HCT116 (cell line): Measurements from ENCODE around the gene TRAF3. TPM values are rescaled to one million over a fixed set of nuclear protein-coding genes. Genes with fewer than 3 reads are reported as not detected.
"Not testable (repeated sequence)": the region's sequence is repeated elsewhere in the genome, so short reads cannot be mapped to it uniquely, and the experiment has no call there.

ENCODE experiments used
- ATAC-seq: fragments of 200-7000 bp; cut with Tn5 transposase; 2 replicates; pipeline ENCODE4 v1.9.1; 2020; ENCODE audit warnings: mild to moderate bottlenecking, moderate library complexity
- BruUV-seq: library from RNA; stranded (reverse); fragments of 400-500 nt; replicated peaks from 2 replicates; lab custom pipeline; 2021; lab: Mats Ljungman, UMichigan
- CTCF ChIA-PET: fragments of 300-600 bp; sonication (Branson Sonifier 250); formaldehyde crosslinking; loops from one replicate; lab custom pipeline; 2021; ENCODE audit warnings: antibody characterized with exemption; lab: Charles Lee
- POLR2A ChIA-PET: fragments of 300-600, 350-600 bp; sonication (Branson Sonifier 250); formaldehyde crosslinking; loops from one replicate; lab custom pipeline; 2021; ENCODE audit warnings: antibody characterized with exemption; lab: Charles Lee
- RAD21 ChIA-PET, 2 experiments: fragments of 300-600 bp; sonication (Branson Sonifier 250); formaldehyde crosslinking; loops; one replicate each; lab custom pipeline; 2023; ENCODE audit warnings: low total read pairs in 2 of 2; ENCODE audit not compliant: uncharacterized antibody in 2 of 2, unreplicated experiment in 2 of 2, low non-redundant PET in 1 of 2; lab: Charles Lee
- DNase-seq: peaks from one replicate; pipeline ENCODE4 v3.0.0-alpha.2; 2010; ENCODE audit warnings: low read depth, low spot score
- H2AFZ ChIP-seq: fragments of 200-600 bp; shearing (Covaris generic), sonication (generic); 2 replicates; pipeline ENCODE4 v1.6.1; 2017; ENCODE audit warnings: low read depth, mixed run types, mixed read lengths, antibody characterized with exemption, low read length; ENCODE audit not compliant: poor library complexity, severe bottlenecking
- H3K27ac ChIP-seq: 2 replicates; pipeline ENCODE4 v1.5.1; 2012; ENCODE audit warnings: low read depth, low read length
- H3K27me3 ChIP-seq: fragments of 200-600 bp; sonication (generic); 2 replicates; pipeline ENCODE4 v1.6.1; 2016; ENCODE audit warnings: mixed run types, low read length, mixed read lengths; ENCODE audit not compliant: insufficient read depth
- H3K36me3 ChIP-seq, 2 experiments: fragments of 200-500 bp in 1 of 2; fragments of 200-600 bp in 1 of 2; sonication (Bioruptor generic) in 1 of 2; sonication (generic) in 1 of 2; 2 replicates each; pipeline versions ENCODE4 v1.5.1 to v1.6.1; 2014 to 2016; ENCODE audit warnings: low read length in 2 of 2, inconsistent platforms in 1 of 2, mixed read lengths in 1 of 2, mixed run types in 1 of 2; ENCODE audit not compliant: insufficient read depth in 2 of 2, control insufficient read depth in 1 of 2
- H3K4me1 ChIP-seq, 2 experiments: fragments of 200-600 bp in 1 of 2; sonication (generic) in 1 of 2; 2 replicates each; pipeline versions ENCODE4 v1.5.1 to v1.6.1; 2012 to 2017; ENCODE audit warnings: low read length in 2 of 2, inconsistent platforms in 1 of 2, mild to moderate bottlenecking in 1 of 2, mixed read lengths in 1 of 2, mixed run types in 1 of 2, moderate library complexity in 1 of 2; ENCODE audit not compliant: insufficient read depth in 2 of 2, control insufficient read depth in 1 of 2
- H3K4me2 ChIP-seq: fragments of 200-600 bp; sonication (generic); 2 replicates; pipeline ENCODE4 v1.6.1; 2017; ENCODE audit warnings: mixed run types, low read length, mixed read lengths
- H3K4me3 ChIP-seq, 2 experiments: fragments of 200-600 bp in 1 of 2; sonication (generic) in 1 of 2; replicated peaks in 1 of 2; 2 replicates each; pipeline ENCODE4 v1.5.1; 2011 to 2016; ENCODE audit warnings: low read length in 2 of 2, control low read depth in 1 of 2, low read depth in 1 of 2, mild to moderate bottlenecking in 1 of 2, mixed read lengths in 1 of 2, mixed run types in 1 of 2
- H3K79me2 ChIP-seq: fragments of 200-600 bp; sonication (generic); 2 replicates; pipeline ENCODE4 v1.6.1; 2017; ENCODE audit warnings: mild to moderate bottlenecking, mixed run types, low read length, moderate library complexity, mixed read lengths; ENCODE audit not compliant: insufficient read depth
- H3K9ac ChIP-seq: fragments of 200-600 bp; sonication (generic); 2 replicates; pipeline ENCODE4 v1.6.1; 2016; ENCODE audit warnings: low read length, mixed read lengths
- H3K9me2 ChIP-seq: fragments of 200-600 bp; sonication (generic), shearing (Covaris generic); 2 replicates; pipeline ENCODE4 v1.6.1; 2017; ENCODE audit warnings: mixed run types, mild to moderate bottlenecking, moderate library complexity; ENCODE audit not compliant: insufficient read depth
- H3K9me3 ChIP-seq, 2 experiments: fragments of 200-500 bp in 1 of 2; fragments of 200-600 bp in 1 of 2; sonication (Bioruptor generic) in 1 of 2; sonication (generic) in 1 of 2; 2 replicates each; pipeline ENCODE4 v1.6.1; 2014 to 2017; ENCODE audit warnings: low read length in 2 of 2, mixed read lengths in 2 of 2, inconsistent platforms in 1 of 2, low read depth in 1 of 2, mild to moderate bottlenecking in 1 of 2, mixed run types in 1 of 2, moderate library complexity in 1 of 2; ENCODE audit not compliant: control insufficient read depth in 1 of 2, insufficient read depth in 1 of 2
- H4K20me1 ChIP-seq: fragments of 200-600 bp; sonication (generic), shearing (Covaris generic); 2 replicates; pipeline ENCODE4 v1.6.1; 2017; ENCODE audit warnings: mixed run types, mild to moderate bottlenecking, moderate library complexity; ENCODE audit not compliant: insufficient read depth
- CBX3 ChIP-seq: IDR thresholded peaks from 2 replicates; pipeline ENCODE4 v1.6.1; 2012; ENCODE audit warnings: low read depth
- CEBPB ChIP-seq: IDR thresholded peaks from 2 replicates; pipeline ENCODE4 v1.6.1; 2012; ENCODE audit warnings: low read depth
- EZH2 ChIP-seq: fragments of 200-600 bp; sonication (generic); IDR thresholded peaks from 2 replicates; pipeline ENCODE4 v1.6.1; 2017; ENCODE audit warnings: antibody characterized with exemption, mixed run types
- FOSL1 ChIP-seq: IDR thresholded peaks from 2 replicates; pipeline ENCODE4 v1.6.1; 2012; ENCODE audit warnings: low read depth
- intact Hi-C: fragments of 100-400 bp; cut with micrococcal nuclease; formaldehyde crosslinking; loops from 2 replicates; pipeline ENCODE4 v1.10.0; 2022
- total RNA-seq: library from RNA; stranded (reverse); gene quantifications from one replicate; pipeline ENCODE4 v1.2.1, GENCODE V29; 2021; ENCODE audit not compliant: unreplicated experiment
- TF ChIP-seq, protein P1 (sequence below): IDR thresholded peaks from 2 replicates; pipeline ENCODE4 v1.6.1; 2012
- TF ChIP-seq, protein P2 (sequence below): IDR thresholded peaks from 2 replicates; pipeline ENCODE4 v1.6.1; 2012
- TF ChIP-seq, protein P3 (sequence below): IDR thresholded peaks from 2 replicates; pipeline ENCODE4 v1.6.1; 2011; ENCODE audit warnings: mild to moderate bottlenecking, low read length, moderate library complexity; ENCODE audit not compliant: insufficient replicate concordance; ENCODE audit errors: extremely low read depth
- TF ChIP-seq, protein P4 (sequence below), 3 experiments: fragments of 200-600 bp in 1 of 3; sonication (generic) in 1 of 3; IDR thresholded peaks in 2 of 3; conservative IDR thresholded peaks in 1 of 3; 2 replicates each; pipeline ENCODE4 v1.5.1; 2012 to 2017; ENCODE audit warnings: low read depth in 2 of 3, low read length in 2 of 3, antibody characterized with exemption in 1 of 3, borderline replicate concordance in 1 of 3, control low read depth in 1 of 3, mild to moderate bottlenecking in 1 of 3, mixed read lengths in 1 of 3, mixed run types in 1 of 3, moderate library complexity in 1 of 3; ENCODE audit not compliant: insufficient read depth in 1 of 3

Gene TRAF3
- total RNA-seq, 1 experiment from 2014 or later, result 32.1 TPM

DNA sequence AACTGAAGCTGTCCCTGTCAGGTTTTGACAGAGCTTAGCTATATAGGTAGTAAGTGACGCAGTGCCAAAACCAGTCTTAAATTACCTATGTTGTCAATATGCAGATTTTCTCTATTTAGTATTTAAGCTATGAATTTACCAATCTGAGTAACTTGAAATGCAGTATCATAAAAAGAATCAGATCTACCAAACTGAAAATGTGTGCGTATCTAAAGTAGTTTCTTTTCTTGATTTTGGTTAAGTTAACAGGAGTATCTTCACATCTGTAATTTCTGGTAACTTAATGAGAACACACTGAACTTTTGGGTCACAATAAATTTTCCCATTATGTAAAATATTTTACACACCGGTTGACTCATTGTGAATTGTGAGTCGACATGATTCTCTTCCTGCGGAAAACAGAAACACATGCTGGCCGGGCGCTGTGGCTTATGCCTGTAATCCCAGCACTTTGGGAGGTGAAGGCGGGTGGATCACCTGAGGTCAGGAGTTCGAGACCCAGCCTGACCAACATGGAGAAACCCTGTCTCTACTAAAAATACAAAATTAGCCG lies 45.1 kb downstream of the TRAF3 start:
- Histone ChIP-seq H3K4me1 (peaks cover 0 to 22% of the 10 kb centered on the region in 2 experiments; a peak in 2 of 4 replicates), H3K9me2 (no peaks in the 10 kb centered on the region), H3K79me2 (peaks cover 91% of the 10 kb centered on the region), H3K27ac (no peak overlapping the region), H3K27me3 (no peaks in the 10 kb centered on the region), H4K20me1 (peaks cover 13% of the 10 kb centered on the region), H3K9ac (no peak overlapping the region), H3K9me3 (no peaks in the 10 kb centered on the region), H3K36me3 (no peaks in the 10 kb centered on the region), H3K4me3 (no peak overlapping the region), H2AFZ (no peak overlapping the region), H3K4me2 (no peak overlapping the region)
- BruUV-seq, result no TSS peak
- no peak for TF ChIP-seq EZH2
- ATAC-seq, result no peak
- RAD21 ChIA-PET, result no interaction called here
- no peak for DNase-seq
- CTCF ChIA-PET, result no interaction called here
- intact Hi-C loops, result no loop called here
- POLR2A ChIA-PET, result interaction anchor here (0.6 kb wide), 1 partner anchor 513 kb away, joined by 3 read pairs; no protein-coding TSS in a partner anchor

DNA sequence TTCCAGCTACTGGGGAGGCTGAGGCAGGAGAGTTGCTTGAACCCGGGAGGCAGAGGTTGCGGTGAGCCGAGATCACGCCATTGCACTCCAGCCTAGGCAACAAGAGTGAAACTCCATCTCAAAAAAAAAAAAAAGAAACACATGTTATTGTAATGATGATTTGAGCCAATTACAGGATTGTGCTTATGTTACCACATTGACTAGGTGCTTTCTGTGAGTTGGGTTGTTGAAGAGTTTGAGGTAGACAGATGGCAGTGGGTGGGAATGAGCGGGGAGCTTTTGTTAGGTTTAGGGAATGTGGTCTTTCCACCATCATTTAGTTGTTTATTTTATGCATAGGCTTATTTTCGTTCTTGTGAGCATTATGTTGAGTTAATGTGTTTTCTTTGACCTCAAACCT lies 45.6 kb downstream of the TRAF3 start:
- H3K4me2 ChIP-seq, H3K4me3 ChIP-seq, H3K27me3 ChIP-seq, CTCF ChIA-PET, POLR2A ChIA-PET, H3K9ac ChIP-seq, H3K9me3 ChIP-seq, intact Hi-C loops, H2AFZ ChIP-seq, H3K36me3 ChIP-seq, H3K27ac ChIP-seq, BruUV-seq, H3K9me2 ChIP-seq, ATAC-seq, RAD21 ChIA-PET, DNase-seq: not testable (repeated sequence)
- H4K20me1 ChIP-seq, result peaks cover 13% of the 10 kb centered on the region
- H3K79me2 ChIP-seq, result peaks cover 91% of the 10 kb centered on the region
- H3K4me1 ChIP-seq, result peaks cover 0 to 22% of the 10 kb centered on the region in 2 experiments; a peak in 2 of 4 replicates

DNA sequence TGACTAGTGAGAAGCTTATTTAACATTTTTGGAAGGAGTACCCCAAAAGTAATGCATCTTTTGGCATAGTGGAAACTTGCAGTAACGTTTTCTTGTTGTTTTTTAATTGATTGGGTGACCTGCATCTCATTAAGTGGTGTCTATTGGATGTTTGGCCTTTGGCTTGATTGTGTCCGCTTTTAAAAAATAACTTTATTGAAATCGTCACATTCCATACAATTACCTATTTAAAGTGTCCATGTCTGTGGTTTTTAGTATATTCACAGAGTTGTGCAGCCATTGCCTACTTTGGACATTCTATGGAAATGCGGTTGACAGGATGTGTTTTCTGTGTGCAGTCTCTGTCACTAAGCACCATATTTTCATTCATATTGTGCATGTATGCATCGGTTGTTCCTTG lies 46.3 kb downstream of the TRAF3 start:
- peaks cover 0 to 22% of the 10 kb centered on the region in 2 experiments; a peak in 2 of 4 replicates for H3K4me1 ChIP-seq
- CTCF ChIA-PET, result no interaction called here
- RAD21 ChIA-PET, result no interaction called here
- H4K20me1 ChIP-seq, result peaks cover 13% of the 10 kb centered on the region
- POLR2A ChIA-PET, result no interaction called here
- no peaks in the 10 kb centered on the region for H3K9me2 ChIP-seq
- ATAC-seq, result no peak
- no peak overlapping the region for H3K4me3 ChIP-seq
- no peak overlapping the region for H3K9ac ChIP-seq
- DNase-seq, result no peak
- no peak overlapping the region for H3K4me2 ChIP-seq
- intact Hi-C loops, result no loop called here
- no peak overlapping the region for H2AFZ ChIP-seq
- BruUV-seq, result no TSS peak
- peaks cover 91% of the 10 kb centered on the region for H3K79me2 ChIP-seq
- no peaks in the 10 kb centered on the region for H3K27me3 ChIP-seq
- H3K36me3 ChIP-seq, result no peaks in the 10 kb centered on the region
- no peak overlapping the region for H3K27ac ChIP-seq
- no peaks in the 10 kb centered on the region for H3K9me3 ChIP-seq
- TF ChIP-seq, protein P1, sequence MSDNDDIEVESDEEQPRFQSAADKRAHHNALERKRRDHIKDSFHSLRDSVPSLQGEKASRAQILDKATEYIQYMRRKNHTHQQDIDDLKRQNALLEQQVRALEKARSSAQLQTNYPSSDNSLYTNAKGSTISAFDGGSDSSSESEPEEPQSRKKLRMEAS, result no peak
- TF ChIP-seq CBX3, result no peak
- TF ChIP-seq FOSL1, result no peak
- TF ChIP-seq CEBPB, result no peak
- TF ChIP-seq, protein P2, sequence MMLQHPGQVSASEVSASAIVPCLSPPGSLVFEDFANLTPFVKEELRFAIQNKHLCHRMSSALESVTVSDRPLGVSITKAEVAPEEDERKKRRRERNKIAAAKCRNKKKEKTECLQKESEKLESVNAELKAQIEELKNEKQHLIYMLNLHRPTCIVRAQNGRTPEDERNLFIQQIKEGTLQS, result no peak
- TF ChIP-seq, protein P3, sequence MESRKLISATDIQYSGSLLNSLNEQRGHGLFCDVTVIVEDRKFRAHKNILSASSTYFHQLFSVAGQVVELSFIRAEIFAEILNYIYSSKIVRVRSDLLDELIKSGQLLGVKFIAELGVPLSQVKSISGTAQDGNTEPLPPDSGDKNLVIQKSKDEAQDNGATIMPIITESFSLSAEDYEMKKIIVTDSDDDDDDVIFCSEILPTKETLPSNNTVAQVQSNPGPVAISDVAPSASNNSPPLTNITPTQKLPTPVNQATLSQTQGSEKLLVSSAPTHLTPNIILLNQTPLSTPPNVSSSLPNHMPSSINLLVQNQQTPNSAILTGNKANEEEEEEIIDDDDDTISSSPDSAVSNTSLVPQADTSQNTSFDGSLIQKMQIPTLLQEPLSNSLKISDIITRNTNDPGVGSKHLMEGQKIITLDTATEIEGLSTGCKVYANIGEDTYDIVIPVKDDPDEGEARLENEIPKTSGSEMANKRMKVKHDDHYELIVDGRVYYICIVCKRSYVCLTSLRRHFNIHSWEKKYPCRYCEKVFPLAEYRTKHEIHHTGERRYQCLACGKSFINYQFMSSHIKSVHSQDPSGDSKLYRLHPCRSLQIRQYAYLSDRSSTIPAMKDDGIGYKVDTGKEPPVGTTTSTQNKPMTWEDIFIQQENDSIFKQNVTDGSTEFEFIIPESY, result no peak
- TF ChIP-seq, protein P4, sequence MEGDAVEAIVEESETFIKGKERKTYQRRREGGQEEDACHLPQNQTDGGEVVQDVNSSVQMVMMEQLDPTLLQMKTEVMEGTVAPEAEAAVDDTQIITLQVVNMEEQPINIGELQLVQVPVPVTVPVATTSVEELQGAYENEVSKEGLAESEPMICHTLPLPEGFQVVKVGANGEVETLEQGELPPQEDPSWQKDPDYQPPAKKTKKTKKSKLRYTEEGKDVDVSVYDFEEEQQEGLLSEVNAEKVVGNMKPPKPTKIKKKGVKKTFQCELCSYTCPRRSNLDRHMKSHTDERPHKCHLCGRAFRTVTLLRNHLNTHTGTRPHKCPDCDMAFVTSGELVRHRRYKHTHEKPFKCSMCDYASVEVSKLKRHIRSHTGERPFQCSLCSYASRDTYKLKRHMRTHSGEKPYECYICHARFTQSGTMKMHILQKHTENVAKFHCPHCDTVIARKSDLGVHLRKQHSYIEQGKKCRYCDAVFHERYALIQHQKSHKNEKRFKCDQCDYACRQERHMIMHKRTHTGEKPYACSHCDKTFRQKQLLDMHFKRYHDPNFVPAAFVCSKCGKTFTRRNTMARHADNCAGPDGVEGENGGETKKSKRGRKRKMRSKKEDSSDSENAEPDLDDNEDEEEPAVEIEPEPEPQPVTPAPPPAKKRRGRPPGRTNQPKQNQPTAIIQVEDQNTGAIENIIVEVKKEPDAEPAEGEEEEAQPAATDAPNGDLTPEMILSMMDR (IDR thresholded peaks at IDR 0.05 in 2 of 3, conservative IDR thresholded peaks at IDR 0.05 in 1 of 3; ENCODE audit: borderline replicate concordance in 1 of 3, insufficient read depth in 1 of 3, low read depth in 2 of 3, low read length in 2 of 3), result no peak
